Activated T-cell treated with anti-CD3 and anti-CD28 coated beads, Interleukin-2, amount 50 U/mL, for 72 hours (primary cell): ENCODE results near the gene IL32. TPM values are rescaled to one million over a fixed set of nuclear protein-coding genes. Genes with fewer than 3 reads are reported as not detected.

Experiments used
- ATAC-seq, 2 donors: fragments of 150-1000 bp; cut with Tn5 transposase; replicated peaks in 1 of 2; 2 replicates each; pipeline ENCODE4 v1.10.0; 2021; ENCODE audit warnings: moderate library complexity in 2 of 2, mild to moderate bottlenecking in 1 of 2
- DNase-seq, 2 donors: peaks; one replicate each; pipeline ENCODE4 v3.0.0; 2021 to 2022; ENCODE audit warnings: mixed read lengths in 1 of 2
- H3K27ac Mint-ChIP-seq: one replicate; pipeline ENCODE4 v1.8.0; 2022; ENCODE audit warnings: mild to moderate bottlenecking, moderate library complexity, mixed read lengths
- H3K27me3 Mint-ChIP-seq: one replicate; pipeline ENCODE4 v1.8.0; 2022; ENCODE audit warnings: low read depth, mixed read lengths
- H3K36me3 Mint-ChIP-seq, 2 donors: one replicate each; pipeline ENCODE4 v1.8.0; 2022; ENCODE audit warnings: mixed read lengths in 2 of 2, mild to moderate bottlenecking in 1 of 2; ENCODE audit not compliant: insufficient read depth in 2 of 2
- H3K4me1 Mint-ChIP-seq: one replicate; pipeline ENCODE4 v1.8.0; 2022; ENCODE audit warnings: low read depth, mixed read lengths
- H3K4me3 Mint-ChIP-seq, 2 donors: one replicate each; pipeline ENCODE4 v1.8.0; 2022; ENCODE audit warnings: mild to moderate bottlenecking in 2 of 2, mixed read lengths in 2 of 2, moderate library complexity in 2 of 2
- H3K9me3 Mint-ChIP-seq, 2 donors: one replicate each; pipeline ENCODE4 v1.8.0; 2022; ENCODE audit warnings: mixed read lengths in 2 of 2
- total RNA-seq, 2 donors: library from RNA; stranded (reverse); gene quantifications; one replicate each; pipeline ENCODE4 v1.2.3, GENCODE V29; 2022

Gene IL32
- total RNA-seq, 2 donors from 2014 or later, result 1,427 to 2,251 TPM

DNA sequence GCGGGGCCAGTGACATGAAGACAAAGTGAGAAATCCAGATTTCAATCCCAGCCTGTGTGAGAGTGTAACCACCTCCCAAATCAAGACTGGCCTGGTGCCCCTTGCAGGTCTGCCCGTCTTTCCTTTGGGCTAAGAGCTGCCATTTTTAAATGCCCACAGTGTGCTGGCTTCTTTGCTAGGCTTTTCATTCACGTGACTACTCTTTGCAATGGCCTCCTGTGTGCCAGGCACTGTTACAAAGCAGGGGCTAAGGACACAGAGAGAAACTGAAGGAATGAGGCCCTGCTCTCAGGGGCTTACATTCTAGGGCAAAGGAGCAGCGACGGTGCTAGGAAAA lies 33.9 kb downstream of the IL32 start:
- H3K4me1 Mint-ChIP-seq, result peaks cover 45% of the 10 kb centered on the region

DNA sequence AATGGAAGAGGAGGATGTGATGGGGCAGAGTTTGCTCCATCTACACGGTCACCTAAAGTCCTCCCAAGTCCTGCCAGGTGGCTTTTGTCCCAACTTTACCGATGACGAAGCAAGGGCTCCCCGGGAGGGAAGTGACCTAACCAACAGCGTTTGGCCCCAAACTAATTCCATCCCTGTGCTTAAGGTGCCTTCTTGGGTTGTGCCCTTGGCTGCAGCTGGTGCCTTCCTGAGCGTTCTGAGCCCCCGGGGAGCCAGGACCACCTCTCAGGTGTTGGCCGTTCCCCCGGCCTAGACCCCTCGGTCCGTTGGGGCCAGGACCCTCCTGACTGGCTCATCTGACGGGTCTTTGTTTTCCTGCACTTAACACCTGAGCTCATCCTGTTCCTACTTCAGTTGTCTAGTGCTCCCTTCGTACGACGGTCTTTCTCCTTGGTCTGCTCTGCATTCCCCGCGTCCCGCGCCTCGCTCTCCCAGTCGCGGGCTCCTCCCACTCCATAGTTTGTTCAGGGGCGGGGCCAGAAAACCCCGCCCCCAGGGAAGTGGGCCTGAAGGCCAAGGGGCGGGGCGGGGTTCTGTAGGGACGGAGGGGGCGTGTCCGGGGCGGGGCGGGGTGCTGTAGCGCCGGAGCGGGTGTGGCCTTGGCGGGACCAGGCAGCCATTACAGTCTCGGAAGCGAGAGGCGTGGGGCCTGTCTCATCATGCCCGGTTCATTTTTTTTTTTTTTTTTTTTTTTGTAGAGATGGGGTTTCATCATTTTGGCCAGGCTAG lies 34.5 kb downstream of the IL32 start:
- H3K27me3 Mint-ChIP-seq, result no peaks in the 10 kb centered on the region
- H3K27ac Mint-ChIP-seq, result no peak overlapping the region
- H3K4me3 Mint-ChIP-seq, result peak overlapping the region; percentile 75 to 83
- no peaks in the 10 kb centered on the region for H3K9me3 Mint-ChIP-seq
- H3K36me3 Mint-ChIP-seq, result no peaks in the 10 kb centered on the region
- peaks cover 39% of the 10 kb centered on the region for H3K4me1 Mint-ChIP-seq
- ATAC-seq (peak; percentile 88 to 90), DNase-seq (peak; percentile 94 to 95)

More for the DNA sequence above, 33.9 kb downstream of the IL32 start:
- Mint-ChIP-seq H3K36me3 (no peaks in the 10 kb centered on the region), H3K27me3 (no peaks in the 10 kb centered on the region), H3K4me3 (peak overlapping the region in 1 of 2 donors; percentile 35), H3K9me3 (no peaks in the 10 kb centered on the region), H3K27ac (no peak overlapping the region)
- ATAC-seq (no peak), DNase-seq (no peak)

DNA sequence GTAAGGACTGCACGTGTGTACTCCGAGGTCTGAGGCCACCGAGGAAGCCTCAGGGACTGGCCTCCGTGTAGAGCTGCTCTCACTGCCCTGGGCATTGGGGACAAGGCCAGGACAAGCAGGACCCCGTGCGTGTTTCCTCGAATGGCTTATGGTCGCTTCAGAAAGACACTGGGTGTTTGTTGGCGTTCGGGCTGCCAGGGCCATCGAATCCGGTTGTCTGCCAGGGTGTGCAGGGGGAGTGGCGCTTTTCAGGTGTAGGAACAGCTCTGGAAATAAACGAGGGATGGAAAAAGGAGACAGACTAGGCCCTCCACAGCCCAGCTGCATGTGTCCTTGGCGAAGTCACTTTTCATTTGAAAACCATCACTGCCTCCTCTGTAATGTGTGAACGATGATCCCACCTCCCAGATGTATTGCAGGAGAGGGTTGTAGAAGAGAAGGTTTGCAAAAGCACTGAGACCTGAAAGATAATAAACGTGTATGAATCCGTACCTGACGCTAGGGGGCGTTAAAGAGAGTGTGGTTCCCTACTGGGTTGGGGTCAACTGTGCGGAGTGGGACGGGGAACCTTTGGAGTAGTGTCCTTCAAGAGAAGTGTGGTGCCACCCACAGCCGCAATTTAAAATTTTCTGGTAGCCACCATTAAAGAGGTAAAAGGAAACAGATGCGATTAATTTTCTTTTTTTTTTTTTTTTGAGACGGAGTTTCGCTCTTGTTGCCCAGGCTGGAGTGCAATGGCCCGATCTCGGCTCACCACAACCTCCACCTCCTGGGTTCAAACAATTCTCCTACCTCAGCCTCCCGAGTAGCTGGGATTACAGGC lies 35.8 kb downstream of the IL32 start:
- Mint-ChIP-seq H3K27ac (peak overlapping the region; percentile 51), H3K4me1 (peaks cover 34% of the 10 kb centered on the region), H3K9me3 (no peaks in the 10 kb centered on the region), H3K27me3 (no peaks in the 10 kb centered on the region), H3K4me3 (peak overlapping the region; percentile 57 to 88), H3K36me3 (no peaks in the 10 kb centered on the region)
- DNase-seq (peak; percentile 60 to 67), ATAC-seq (peak in 1 of 2 donors; percentile 23)

DNA sequence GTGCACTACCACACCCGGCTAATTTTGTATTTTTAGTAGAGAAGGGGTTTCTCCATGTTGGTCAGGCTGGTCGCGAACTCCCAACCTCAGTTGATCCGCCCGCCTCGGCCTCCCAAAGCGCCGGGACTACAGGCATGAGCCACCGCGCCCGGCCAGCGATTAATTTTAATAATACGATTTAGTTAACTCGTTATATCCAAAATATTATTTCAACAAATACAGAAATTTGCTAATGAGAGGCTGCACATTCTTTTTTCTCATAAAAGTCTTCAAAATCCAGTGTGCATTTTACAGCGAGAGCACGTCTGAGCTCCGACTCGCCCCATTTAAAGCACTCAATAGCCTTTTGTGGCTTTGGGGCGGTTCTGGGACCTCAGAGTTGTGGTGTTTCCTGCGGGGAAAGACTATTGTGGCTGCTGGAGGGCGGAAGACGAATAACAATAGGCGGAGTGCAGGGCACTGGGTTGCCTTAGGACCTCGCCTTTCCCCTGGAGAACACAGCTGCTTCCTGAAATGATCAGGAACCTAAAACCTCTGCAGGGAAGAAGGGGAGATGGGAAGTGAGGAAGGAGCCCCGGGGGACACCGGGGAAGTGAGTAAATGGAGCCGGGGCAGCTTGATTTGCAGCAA lies 36.5 kb downstream of the IL32 start:
- ATAC-seq (no peak), DNase-seq (no peak)
- no peaks in the 10 kb centered on the region for H3K27me3 Mint-ChIP-seq
- peak overlapping the region; percentile 78 to 88 for H3K4me3 Mint-ChIP-seq
- peaks cover 37% of the 10 kb centered on the region for H3K4me1 Mint-ChIP-seq
- H3K36me3 Mint-ChIP-seq, result no peaks in the 10 kb centered on the region
- no peaks in the 10 kb centered on the region for H3K9me3 Mint-ChIP-seq
- peak overlapping the region; percentile 63 for H3K27ac Mint-ChIP-seq

DNA sequence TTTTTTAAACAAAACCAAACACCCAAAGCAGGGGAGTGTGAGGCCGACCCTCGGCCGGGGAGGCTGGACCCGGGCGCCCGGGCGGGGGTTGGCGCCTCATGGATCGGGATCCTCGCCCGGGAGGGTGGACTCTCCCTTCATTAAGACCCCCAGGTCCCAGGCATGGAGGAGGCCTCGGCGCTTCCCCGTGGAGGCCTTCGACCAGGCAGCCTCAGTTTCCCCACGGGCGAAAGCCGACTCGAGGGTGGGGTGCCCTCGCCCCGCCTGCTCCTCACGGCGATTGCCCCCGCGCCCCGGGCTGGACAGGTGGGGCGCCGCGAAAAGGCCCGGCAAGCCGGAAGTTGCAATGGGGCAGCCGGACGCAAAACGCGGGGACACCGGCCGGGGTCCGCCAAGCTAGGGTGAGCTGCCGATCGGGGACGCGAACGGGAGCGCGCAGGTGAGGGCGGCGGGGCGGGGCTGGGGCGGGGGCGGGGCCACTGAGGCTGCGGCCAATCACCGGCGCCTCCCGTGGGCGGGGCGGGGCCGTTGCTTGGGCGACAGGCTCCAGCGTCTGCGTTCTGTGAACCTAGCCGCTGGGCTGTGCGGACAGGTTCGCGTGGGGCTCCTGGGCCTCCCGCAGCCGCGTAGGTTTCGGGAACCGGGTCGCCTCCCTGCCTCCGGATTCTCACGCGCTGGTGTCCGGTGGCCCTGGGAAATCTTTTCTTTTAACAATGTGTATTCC lies 40.9 kb downstream of the IL32 start:
- no peaks in the 10 kb centered on the region for H3K27me3 Mint-ChIP-seq
- DNase-seq, result peak; percentile 93 to 94
- H3K27ac Mint-ChIP-seq, result peak overlapping the region; percentile 97
- ATAC-seq, result peak; percentile 94
- H3K36me3 Mint-ChIP-seq, result no peaks in the 10 kb centered on the region
- peak overlapping the region; percentile 87 to 92 for H3K4me3 Mint-ChIP-seq
- H3K9me3 Mint-ChIP-seq, result no peaks in the 10 kb centered on the region
- H3K4me1 Mint-ChIP-seq, result peaks cover 29% of the 10 kb centered on the region

DNA sequence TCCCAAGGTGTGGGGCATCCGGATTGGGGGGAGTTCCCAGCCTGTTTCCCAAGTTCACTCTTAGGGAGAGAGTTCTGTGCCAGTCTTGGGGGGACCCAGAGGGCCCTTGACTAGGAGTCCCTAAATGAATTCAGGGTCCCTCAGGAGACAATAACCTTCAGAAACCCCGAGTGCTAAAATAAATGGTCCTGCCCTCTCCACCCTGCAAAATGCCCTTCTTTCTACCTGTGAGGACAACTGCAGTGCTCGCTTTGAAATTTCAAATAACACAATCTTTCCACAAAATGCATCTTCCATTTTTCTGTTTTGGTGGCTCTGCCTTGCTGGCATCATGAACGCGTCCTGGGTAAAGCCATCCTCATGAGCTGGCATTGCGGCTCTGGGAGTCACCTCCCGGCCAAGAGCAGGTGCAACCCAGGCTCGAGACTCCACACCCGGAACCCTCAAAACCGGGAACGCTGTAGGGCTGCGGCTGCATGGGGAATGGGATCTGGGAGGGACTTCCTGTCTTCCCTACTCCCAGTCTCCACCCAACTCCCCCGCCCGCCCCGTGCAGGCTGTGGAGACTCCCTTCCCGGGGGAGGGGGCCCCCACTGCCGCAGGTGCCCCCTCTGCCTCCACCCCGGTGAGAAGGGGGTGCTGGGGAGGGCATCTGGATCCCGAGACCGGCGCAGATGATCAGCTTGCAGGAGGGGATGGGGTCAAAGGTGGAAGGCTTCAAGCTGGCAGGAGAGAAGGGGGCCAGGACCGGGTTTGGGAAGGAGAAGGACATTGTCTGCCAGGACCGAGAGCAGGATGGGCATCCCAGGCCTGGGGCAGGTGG lies 46.8 kb downstream of the IL32 start, which contains the start of gene ZNF205:
Gene ZNF205, plus strand, starts transcription at position 529 of the 823 bp plus-strand sequence. CDS start 845 bp downstream, outside the sequence.
- Mint-ChIP-seq H3K9me3 (no peaks in the 10 kb centered on the region), H3K4me3 (no peak within 1 kb of the TSS), H3K36me3 (no peaks in the 10 kb centered on the region), H3K4me1 (peaks cover 3% of the 10 kb centered on the region), H3K27ac (no peak within 1 kb of the TSS), H3K27me3 (no peaks in the 10 kb centered on the region)
- DNase-seq (no peak), ATAC-seq (no peak)

DNA sequence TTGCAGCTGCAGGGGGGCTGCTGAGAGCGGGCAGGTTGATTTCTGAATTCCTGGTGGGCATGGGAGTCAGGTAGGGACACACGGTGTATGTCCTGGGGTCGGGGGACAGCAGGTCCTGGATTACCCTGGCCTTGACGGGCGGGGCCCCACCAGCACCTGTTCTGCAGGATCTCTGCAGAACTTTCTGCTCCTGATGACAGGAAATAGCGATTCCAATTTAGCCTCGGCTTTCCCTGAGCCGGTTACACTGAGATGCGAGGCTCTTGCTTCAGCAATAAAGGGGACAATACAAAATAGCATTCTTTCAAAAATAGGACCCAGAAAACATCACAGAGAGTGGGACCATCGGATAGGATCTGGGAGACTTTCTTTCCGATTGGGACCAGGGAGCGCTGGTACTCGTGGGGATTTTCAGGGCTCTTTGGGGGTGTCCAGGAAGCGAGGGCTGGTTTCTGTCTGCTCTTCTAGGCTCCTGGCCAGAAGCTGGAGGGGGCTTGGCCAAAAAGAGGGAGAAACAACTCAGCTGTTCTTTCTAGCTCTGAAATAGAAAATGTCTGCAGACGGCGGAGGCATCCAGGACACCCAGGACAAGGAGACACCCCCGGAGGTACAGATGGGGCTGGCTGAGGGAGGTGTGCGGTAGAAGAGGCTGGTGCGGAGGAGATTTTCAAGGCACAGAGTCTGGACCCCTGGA lies 47.6 kb downstream of the IL32 start:
- Mint-ChIP-seq H3K4me3 (no peak overlapping the region), H3K27ac (no peak overlapping the region), H3K9me3 (no peaks in the 10 kb centered on the region), H3K27me3 (no peaks in the 10 kb centered on the region), H3K36me3 (no peaks in the 10 kb centered on the region), H3K4me1 (no peaks in the 10 kb centered on the region)
- ATAC-seq (no peak), DNase-seq (no peak)

DNA sequence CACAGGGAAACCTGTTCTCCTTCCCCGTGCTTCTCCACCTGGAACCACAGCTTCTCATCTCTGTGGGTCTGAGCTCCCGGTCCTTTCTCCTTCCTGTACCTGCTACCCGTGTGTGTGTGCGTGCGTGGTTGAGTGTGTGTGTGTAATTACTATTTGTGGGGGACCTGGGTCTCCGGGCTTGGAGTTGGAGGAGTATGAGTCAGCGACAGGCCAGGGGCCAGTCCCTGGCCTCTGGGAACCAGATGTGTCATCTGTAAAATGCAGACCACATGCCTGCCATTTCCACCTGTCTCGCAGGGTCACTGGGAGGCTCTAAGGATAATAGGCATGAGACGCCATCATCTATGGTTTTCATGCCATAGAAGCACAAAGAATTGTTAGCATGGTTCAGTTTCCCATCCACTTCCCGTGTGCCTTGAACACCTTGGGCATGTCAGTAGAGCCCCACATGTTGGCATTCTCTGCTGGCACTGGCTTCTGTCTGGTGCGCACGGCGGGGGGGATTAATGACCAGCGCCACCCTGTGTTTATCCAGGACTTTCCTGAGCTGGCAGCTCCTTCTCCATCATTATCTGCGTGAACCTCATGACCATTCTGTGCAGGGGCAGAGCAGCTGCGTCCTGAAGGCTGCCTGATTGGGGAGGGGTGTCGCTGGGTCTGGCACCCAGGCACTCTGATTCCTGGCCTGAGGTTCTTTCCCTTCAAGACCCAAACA lies 48.5 kb downstream of the IL32 start:
- ATAC-seq, result no peak
- no peak overlapping the region for H3K27ac Mint-ChIP-seq
- H3K36me3 Mint-ChIP-seq, result no peaks in the 10 kb centered on the region
- no peaks in the 10 kb centered on the region for H3K4me1 Mint-ChIP-seq
- no peaks in the 10 kb centered on the region for H3K27me3 Mint-ChIP-seq
- H3K9me3 Mint-ChIP-seq, result no peaks in the 10 kb centered on the region
- no peak for DNase-seq
- H3K4me3 Mint-ChIP-seq, result no peak overlapping the region

DNA sequence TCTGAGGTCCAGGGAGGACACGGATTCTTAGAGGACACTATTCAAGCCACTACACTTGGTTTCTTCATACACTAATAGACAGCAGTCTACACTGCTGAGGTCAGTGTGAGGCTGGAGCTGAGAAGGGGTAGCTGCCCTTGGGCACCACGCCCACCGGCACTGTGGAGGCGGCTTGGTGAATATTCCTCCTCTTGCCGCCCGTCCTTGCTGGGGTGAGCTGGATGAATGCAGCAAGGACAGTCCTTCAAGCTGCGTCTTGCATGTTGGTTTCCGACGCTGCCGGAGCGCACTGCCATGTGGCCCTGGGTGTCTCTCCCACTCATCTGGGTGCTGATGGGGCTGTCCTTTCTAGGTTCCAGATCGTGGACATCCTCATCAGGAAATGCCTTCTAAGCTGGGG lies 49.6 kb downstream of the IL32 start:
- Mint-ChIP-seq H3K9me3 (no peaks in the 10 kb centered on the region), H3K27ac (no peak overlapping the region), H3K4me1 (no peaks in the 10 kb centered on the region), H3K36me3 (no peaks in the 10 kb centered on the region), H3K27me3 (no peaks in the 10 kb centered on the region), H3K4me3 (no peak overlapping the region)
- ATAC-seq (no peak), DNase-seq (no peak)

DNA sequence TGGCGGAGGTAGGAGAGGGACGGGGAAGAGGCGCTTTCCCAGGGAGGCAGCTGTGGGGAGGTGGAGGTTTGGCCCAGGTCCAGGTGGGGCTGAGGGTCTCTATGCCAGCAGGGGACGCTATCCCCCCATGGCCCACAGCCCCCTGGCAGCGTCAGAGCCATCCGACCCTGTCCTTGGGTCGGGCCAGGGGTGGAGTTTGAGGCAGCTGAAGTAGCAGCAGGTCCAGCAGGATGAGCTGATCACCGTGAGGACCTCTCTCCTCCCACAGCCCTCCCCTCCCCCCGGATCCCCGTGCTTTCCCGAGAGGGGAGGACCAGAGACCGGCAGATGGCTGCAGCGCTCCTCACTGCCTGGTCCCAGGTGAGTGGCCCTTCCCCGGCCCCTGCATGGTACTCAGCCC lies 50.1 kb downstream of the IL32 start:
- no peak overlapping the region for H3K27ac Mint-ChIP-seq
- DNase-seq, result no peak
- no peaks in the 10 kb centered on the region for H3K27me3 Mint-ChIP-seq
- H3K4me3 Mint-ChIP-seq, result no peak overlapping the region
- H3K9me3 Mint-ChIP-seq, result no peaks in the 10 kb centered on the region
- H3K36me3 Mint-ChIP-seq, result no peaks in the 10 kb centered on the region
- H3K4me1 Mint-ChIP-seq, result no peaks in the 10 kb centered on the region
- no peak for ATAC-seq

DNA sequence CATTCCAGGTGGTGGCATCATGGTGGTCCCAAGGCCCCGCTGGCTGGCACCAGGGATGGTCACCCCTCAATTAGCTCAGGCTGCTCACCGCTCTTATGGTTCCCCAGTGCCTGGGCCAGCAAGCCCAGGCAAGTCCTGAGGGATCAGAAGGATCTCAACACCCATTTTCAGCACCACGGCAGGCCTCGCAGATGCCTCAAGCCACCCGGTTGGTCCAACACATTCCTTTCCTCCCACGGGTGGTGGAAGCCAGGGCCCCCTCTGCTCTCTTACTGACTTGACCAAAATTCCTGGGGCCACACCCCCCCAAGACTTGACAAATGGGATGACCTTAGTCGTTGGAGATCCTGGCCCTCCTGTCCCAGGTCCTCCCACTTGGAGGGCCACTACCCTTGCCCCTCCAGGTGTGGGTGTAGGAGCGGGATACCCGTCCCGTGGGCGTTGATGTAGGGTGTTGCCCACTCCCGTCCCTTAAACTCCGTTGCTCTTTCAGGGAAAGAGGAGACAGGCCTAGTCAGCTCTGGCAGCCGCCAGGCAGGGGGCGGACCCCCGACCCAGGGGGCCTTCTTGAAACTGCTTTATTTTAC lies 52.9 kb downstream of the IL32 start:
- H3K36me3 Mint-ChIP-seq, result no peaks in the 10 kb centered on the region
- no peak for DNase-seq
- H3K4me3 Mint-ChIP-seq, result no peak overlapping the region
- no peak for ATAC-seq
- no peaks in the 10 kb centered on the region for H3K9me3 Mint-ChIP-seq
- H3K27ac Mint-ChIP-seq, result no peak overlapping the region
- H3K4me1 Mint-ChIP-seq, result peaks cover 5% of the 10 kb centered on the region
- H3K27me3 Mint-ChIP-seq, result no peaks in the 10 kb centered on the region
